RWPE2 (cell line): ENCODE measurements around the gene ARHGAP19.

Source experiments
- ATAC-seq: fragments of 200-7000 bp; cut with Tn5 transposase; 3 replicates; pipeline ENCODE4 v1.9.1; 2021; ENCODE audit warnings: low read depth
- DNase-seq: peaks from one replicate; pipeline ENCODE4 v3.0.0-alpha.2; 2020; ENCODE audit warnings: low spot score
- H3K27ac ChIP-seq: fragments of 450-650 bp; 2 replicates; pipeline ENCODE4 v1.5.1; 2017; ENCODE audit warnings: mild to moderate bottlenecking; ENCODE audit not compliant: poor library complexity, severe bottlenecking
- H3K27me3 ChIP-seq: fragments of 250-450 bp; sonication (Bioruptor Pico); 2 replicates; pipeline ENCODE4 v1.5.1; 2021; ENCODE audit warnings: mild to moderate bottlenecking, moderate library complexity; ENCODE audit not compliant: insufficient read depth, poor library complexity, severe bottlenecking
- H3K36me3 ChIP-seq: fragments of 250-450 bp; sonication (Bioruptor Pico); 2 replicates; pipeline ENCODE4 v1.5.1; 2020; ENCODE audit warnings: low read depth, mild to moderate bottlenecking, moderate library complexity
- H3K4me1 ChIP-seq: fragments of 250-450 bp; sonication (Bioruptor Pico); 2 replicates; pipeline ENCODE4 v1.5.1; 2021; ENCODE audit warnings: mild to moderate bottlenecking, moderate library complexity; ENCODE audit not compliant: insufficient read depth, poor library complexity, severe bottlenecking
- H3K4me3 ChIP-seq: fragments of 250-450 bp; sonication (Bioruptor Pico); 2 replicates; pipeline ENCODE4 v1.5.1; 2021; ENCODE audit warnings: mild to moderate bottlenecking, moderate library complexity; ENCODE audit not compliant: severe bottlenecking
- H3K9me3 ChIP-seq: fragments of 250-450 bp; sonication (Bioruptor Pico); 2 replicates; pipeline ENCODE4 v1.5.1; 2021; ENCODE audit warnings: mild to moderate bottlenecking, moderate library complexity; ENCODE audit not compliant: severe bottlenecking
- TF ChIP-seq, protein P1 (sequence below): fragments of 450-650 bp; IDR thresholded peaks from one replicate; pipeline ENCODE4 v1.5.1; 2017; ENCODE audit warnings: mild to moderate bottlenecking, moderate library complexity; ENCODE audit not compliant: poor library complexity, severe bottlenecking

The ARHGAP19 gene

GRCh38 chr10:97329766-97330165, 37.3 kb upstream of the ARHGAP19 start:
- no peak overlapping the region for H3K27ac ChIP-seq
- no peaks in the 10 kb centered on the region for H3K36me3 ChIP-seq
- H3K9me3 ChIP-seq: no peaks in the 10 kb centered on the region
- no peaks in the 10 kb centered on the region for H3K27me3 ChIP-seq
- ATAC-seq (no peak), DNase-seq (no peak)
- H3K4me3 ChIP-seq: no peak overlapping the region
- no peaks in the 10 kb centered on the region for H3K4me1 ChIP-seq
- TF ChIP-seq, protein P1, sequence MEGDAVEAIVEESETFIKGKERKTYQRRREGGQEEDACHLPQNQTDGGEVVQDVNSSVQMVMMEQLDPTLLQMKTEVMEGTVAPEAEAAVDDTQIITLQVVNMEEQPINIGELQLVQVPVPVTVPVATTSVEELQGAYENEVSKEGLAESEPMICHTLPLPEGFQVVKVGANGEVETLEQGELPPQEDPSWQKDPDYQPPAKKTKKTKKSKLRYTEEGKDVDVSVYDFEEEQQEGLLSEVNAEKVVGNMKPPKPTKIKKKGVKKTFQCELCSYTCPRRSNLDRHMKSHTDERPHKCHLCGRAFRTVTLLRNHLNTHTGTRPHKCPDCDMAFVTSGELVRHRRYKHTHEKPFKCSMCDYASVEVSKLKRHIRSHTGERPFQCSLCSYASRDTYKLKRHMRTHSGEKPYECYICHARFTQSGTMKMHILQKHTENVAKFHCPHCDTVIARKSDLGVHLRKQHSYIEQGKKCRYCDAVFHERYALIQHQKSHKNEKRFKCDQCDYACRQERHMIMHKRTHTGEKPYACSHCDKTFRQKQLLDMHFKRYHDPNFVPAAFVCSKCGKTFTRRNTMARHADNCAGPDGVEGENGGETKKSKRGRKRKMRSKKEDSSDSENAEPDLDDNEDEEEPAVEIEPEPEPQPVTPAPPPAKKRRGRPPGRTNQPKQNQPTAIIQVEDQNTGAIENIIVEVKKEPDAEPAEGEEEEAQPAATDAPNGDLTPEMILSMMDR: no peak

DNA sequence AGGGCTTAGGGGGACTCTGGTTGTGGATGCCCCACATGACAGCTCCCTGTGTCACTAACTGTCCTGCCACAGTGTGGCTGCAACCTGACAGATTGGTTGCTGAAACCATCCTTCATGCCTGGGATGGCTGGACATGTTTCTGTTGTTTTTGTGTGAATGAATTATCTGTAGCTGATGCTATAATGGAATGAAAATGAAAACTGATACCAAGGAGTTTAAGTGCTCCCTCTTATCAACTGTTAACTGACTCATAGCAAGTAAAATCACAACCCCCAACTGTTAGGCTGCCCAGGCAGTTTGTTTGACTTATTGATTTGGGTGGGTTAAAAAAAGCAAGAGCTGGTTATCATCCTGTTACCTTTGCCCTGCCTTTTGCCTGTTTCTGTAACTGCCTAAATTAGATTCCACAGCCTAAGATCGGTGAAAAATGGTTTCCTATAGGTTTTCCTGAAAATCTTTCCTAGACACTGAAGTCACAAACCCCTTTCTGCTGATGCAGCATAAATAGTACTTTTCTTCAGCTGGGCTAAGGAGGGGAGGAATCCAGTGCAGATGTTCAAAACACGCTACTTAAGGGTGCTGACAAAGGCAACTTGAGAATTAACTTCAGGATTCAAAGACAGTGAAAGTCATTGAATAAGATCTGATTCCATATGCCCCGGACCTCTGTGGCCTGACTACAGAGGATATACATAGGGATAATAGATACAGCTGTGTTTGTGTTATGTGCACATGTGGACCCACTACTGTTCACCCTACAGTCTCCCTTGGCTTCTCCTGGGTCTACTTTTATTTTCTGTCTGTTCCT, 36.4 kb upstream of the ARHGAP19 start:
- H3K27me3 ChIP-seq: no peaks in the 10 kb centered on the region
- no peak for ATAC-seq
- H3K4me1 ChIP-seq: no peaks in the 10 kb centered on the region
- no peak overlapping the region for H3K27ac ChIP-seq
- no peaks in the 10 kb centered on the region for H3K9me3 ChIP-seq
- TF ChIP-seq, protein P1: no peak
- H3K4me3 ChIP-seq: no peak overlapping the region
- DNase-seq: no peak
- H3K36me3 ChIP-seq: no peaks in the 10 kb centered on the region

DNA sequence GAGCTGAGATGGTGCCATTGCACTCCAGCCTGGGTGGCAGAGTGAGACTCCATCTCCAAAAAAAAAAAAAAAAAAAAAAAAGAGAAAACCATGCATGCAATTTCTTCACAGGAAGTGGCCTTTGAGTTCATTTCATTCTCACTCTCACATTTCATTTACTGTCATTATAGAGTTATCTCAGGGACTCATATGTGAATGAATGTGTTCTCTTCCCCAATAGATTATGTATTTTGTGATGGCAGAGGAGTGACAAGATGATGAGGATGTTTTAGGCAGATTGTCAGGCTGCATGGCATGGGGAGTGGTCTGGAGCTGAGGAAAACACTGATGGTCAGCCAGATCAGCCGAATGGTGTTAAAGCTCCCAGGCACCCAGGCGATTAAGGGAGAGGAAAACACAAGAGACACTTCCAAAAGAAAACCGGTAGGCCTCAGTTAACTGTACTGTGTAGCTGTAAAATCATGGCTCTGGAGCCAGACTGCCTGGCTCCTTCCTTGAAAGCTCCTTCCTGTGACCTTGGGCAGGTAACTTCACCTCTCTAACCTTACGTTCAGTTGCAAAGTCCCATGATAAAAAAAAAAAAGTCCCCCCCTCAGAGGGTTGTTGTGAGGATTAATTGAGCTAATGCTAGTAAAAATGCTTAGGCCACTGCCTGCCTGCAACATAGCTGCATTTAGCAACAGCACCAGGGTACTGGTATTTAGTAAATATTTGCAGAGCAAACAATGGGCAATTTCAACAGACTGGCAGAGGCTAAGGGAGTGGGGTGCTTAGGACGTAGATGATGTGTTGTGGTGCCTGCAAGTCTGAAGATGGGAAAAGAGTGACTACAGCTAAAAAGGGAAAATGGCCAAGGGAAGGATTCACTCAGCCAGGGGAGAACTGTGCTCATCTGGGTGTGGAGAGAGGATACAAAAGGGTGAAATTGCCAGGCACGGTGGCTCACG, 35.2 kb upstream of the ARHGAP19 start:
- TF ChIP-seq, protein P1: no peak
- Histone ChIP-seq H3K4me1 (no peaks in the 10 kb centered on the region), H3K27ac (no peak overlapping the region), H3K9me3 (no peaks in the 10 kb centered on the region), H3K27me3 (no peaks in the 10 kb centered on the region), H3K4me3 (no peak overlapping the region), H3K36me3 (no peaks in the 10 kb centered on the region)
- no peak for DNase-seq
- ATAC-seq: no peak; the same call in 2 of the 3 replicates

- no peak for ATAC-seq
Observed at GRCh38 chr10:97325754-97326153, 33.3 kb upstream of the ARHGAP19 start.

More at GRCh38 chr10:97325754-97326153, 33.3 kb upstream of the ARHGAP19 start:
- Histone ChIP-seq H3K4me1 (no peaks in the 10 kb centered on the region), H3K27ac (no peak overlapping the region), H3K36me3 (no peaks in the 10 kb centered on the region), H3K9me3 (no peaks in the 10 kb centered on the region), H3K4me3 (no peak overlapping the region), H3K27me3 (no peaks in the 10 kb centered on the region)
- no peak for DNase-seq
- TF ChIP-seq, protein P1: no peak
